GM13977 (cell line): ENCODE results near the gene PTPN12.

Experiments used
- DNase-seq: peaks from one replicate; pipeline ENCODE4 v3.0.0; 2012; ENCODE audit warnings: low spot score
- in situ Hi-C: fragments of 300-500 bp; cut with MboI; formaldehyde crosslinking; loops from one replicate; pipeline ENCODE4 v1.12.0; 2022; ENCODE audit warnings: low sequenced_read_pairs, low pct_unique_long_range_greater_than_20kb, mixed read lengths, inconsistent platforms; ENCODE audit not compliant: unreplicated experiment
- TF ChIP-seq, protein P1 (sequence below): IDR thresholded peaks from 2 replicates; pipeline ENCODE4 v1.5.1; 2012; ENCODE audit warnings: mild to moderate bottlenecking, control low read depth; ENCODE audit not compliant: insufficient read depth; ENCODE audit errors: extremely low read depth, missing control alignments

Gene PTPN12

GRCh38 chr7:77685233-77685632 is 148.1 kb downstream of the PTPN12 start:
- in situ Hi-C loops = no loop called here
- TF ChIP-seq, protein P1, sequence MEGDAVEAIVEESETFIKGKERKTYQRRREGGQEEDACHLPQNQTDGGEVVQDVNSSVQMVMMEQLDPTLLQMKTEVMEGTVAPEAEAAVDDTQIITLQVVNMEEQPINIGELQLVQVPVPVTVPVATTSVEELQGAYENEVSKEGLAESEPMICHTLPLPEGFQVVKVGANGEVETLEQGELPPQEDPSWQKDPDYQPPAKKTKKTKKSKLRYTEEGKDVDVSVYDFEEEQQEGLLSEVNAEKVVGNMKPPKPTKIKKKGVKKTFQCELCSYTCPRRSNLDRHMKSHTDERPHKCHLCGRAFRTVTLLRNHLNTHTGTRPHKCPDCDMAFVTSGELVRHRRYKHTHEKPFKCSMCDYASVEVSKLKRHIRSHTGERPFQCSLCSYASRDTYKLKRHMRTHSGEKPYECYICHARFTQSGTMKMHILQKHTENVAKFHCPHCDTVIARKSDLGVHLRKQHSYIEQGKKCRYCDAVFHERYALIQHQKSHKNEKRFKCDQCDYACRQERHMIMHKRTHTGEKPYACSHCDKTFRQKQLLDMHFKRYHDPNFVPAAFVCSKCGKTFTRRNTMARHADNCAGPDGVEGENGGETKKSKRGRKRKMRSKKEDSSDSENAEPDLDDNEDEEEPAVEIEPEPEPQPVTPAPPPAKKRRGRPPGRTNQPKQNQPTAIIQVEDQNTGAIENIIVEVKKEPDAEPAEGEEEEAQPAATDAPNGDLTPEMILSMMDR = no peak
- no peak for DNase-seq

DNA sequence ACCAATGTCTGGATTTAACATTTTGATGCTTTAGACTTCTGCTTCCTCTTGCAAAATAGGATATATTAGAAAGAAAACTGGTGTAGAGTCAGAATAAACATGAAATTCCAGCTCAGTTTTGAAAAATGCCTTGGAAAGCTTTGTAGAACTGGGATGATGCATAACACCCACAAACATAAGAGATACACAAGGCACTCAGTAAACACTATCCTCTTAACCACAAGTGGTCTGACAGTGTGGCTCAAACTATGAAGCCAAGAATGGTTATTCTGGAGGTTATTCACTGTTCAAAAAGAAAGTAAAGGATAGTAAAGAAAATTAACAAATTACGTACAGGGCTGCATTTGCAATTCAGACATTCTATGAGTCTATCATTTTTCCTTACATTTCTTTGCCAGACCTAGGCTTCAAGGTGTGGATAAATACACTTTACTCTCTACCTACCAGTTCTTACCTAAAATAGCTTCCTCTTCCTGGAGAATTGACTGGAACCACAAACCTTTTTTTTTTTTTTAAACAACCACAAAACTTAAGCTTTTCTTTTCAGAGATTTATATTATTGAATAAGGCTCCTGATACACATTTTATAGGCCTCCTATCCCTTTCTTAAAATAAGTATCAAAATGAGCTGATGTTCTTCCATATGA is 150.1 kb downstream of the PTPN12 start:
- in situ Hi-C loops = no loop called here
- TF ChIP-seq, protein P1 = no peak
- DNase-seq = no peak

DNA sequence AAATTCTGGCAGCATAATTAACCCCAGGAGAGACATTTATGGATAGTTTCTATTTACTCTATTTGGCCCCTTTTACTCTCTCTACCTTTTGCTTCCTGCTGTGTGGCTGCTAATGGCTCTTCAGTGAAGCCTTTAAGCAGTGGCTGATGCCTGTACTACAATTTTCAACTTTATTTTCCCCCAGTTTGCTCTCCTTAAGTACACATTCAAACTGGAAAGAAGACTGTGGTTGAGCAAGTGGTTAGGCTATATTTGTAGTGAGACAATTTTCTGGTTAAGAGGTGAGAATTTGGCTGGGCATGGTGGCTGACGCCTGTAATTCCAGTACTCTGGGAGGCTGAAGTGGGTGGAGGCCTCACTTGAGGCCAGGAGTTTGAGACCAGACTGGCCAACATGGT is 150.7 kb downstream of the PTPN12 start:
- in situ Hi-C loops = no loop called here
- TF ChIP-seq, protein P1 = no peak
- DNase-seq = no peak
